Panc1 (cell line): ENCODE results near the gene PALM2AKAP2.

ENCODE experiments used
- CTCF ChIP-seq: fragments of 450-650 bp; IDR thresholded peaks from 2 replicates; pipeline ENCODE4 v1.5.1; 2017; ENCODE audit warnings: mild to moderate bottlenecking
- POLR2AphosphoS5 ChIP-seq: IDR thresholded peaks from 2 replicates; pipeline ENCODE4 v1.6.1; 2012; ENCODE audit warnings: mild to moderate bottlenecking, low read depth, low read length, moderate library complexity
- REST ChIP-seq, 2 experiments: IDR thresholded peaks; 2 replicates each; pipeline ENCODE4 v1.6.1; 2011 to 2012; ENCODE audit warnings: low read depth in 2 of 2, control low read depth in 1 of 2, low read length in 1 of 2, mild to moderate bottlenecking in 1 of 2, moderate library complexity in 1 of 2; ENCODE audit not compliant: insufficient read depth in 1 of 2
- SIN3A ChIP-seq: IDR thresholded peaks from 2 replicates; pipeline ENCODE4 v1.6.1; 2012; ENCODE audit warnings: low read depth, mild to moderate bottlenecking, low read length, moderate library complexity, borderline replicate concordance; ENCODE audit not compliant: insufficient read depth
- TCF7L2 ChIP-seq: IDR thresholded peaks from 2 replicates; pipeline ENCODE4 v1.6.1; 2011; ENCODE audit warnings: mild to moderate bottlenecking, low read depth, low read length, inconsistent platforms

- TF ChIP-seq CTCF (no peak), TCF7L2 (no peak), REST (IDR thresholded peaks at IDR 0.05; ENCODE audit: insufficient read depth in 1 of 2, low read depth in 2 of 2, low read length in 1 of 2) (no peak), POLR2AphosphoS5 (no peak), SIN3A (no peak)
Observed at GRCh38 chr9:109801484-109801883, 21.5 kb downstream of the PALM2AKAP2 start.
